NCI-H2196 (cell line): Measurements from ENCODE around the gene MYBPC2.
"Not testable (repeated sequence)": the region's sequence is repeated elsewhere in the genome, so short reads cannot be mapped to it uniquely, and the experiment has no call there.

Source experiments
- DNase-seq: peaks from one replicate; lab custom pipeline; 2025; ENCODE audit not compliant: unreplicated experiment; lab: John Stamatoyannopoulos, UW

The MYBPC2 gene

DNA sequence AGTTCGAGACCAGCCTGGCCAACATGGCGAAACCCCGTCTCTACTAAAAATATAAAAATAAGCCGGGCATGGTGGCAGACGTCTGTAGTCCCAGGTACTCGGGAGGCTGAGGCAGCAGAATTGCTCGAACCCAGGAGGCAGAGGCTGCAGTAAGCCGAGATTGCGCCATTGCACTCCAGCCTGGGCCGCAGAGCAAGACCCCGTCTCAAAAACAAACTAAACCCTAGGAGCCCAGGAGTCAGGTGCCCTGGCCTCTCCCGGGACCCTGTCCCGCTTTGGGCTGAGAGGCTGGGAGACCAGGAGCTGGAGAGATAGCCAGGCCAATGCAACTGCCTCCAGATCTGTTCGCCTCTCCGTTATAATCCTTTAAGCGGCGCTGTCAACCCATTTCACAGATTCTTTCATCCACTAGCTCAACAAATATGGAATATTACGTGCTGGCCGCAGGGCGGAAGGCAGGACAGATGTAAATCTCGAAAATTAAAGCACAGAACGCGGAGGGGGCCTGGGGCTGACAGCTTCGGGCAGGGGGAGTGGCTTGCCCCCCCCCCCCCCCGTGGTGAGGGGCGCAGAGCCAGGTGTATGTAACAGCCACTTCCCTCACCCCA is 5.3 kb upstream of the MYBPC2 start:
- no peak for DNase-seq

- no peak for DNase-seq
Observed at GRCh38 chr19:50427997-50428425, 4.7 kb upstream of the MYBPC2 start.

- no peak for DNase-seq
Observed at GRCh38 chr19:50428772-50429463, 3.8 kb upstream of the MYBPC2 start.

GRCh38 chr19:50430888-50431342 is 1.8 kb upstream of the MYBPC2 start:
- no peak for DNase-seq

GRCh38 chr19:50431343-50432220 is 1.1 kb upstream of the MYBPC2 start:
- peak; percentile 87 for DNase-seq

DNA sequence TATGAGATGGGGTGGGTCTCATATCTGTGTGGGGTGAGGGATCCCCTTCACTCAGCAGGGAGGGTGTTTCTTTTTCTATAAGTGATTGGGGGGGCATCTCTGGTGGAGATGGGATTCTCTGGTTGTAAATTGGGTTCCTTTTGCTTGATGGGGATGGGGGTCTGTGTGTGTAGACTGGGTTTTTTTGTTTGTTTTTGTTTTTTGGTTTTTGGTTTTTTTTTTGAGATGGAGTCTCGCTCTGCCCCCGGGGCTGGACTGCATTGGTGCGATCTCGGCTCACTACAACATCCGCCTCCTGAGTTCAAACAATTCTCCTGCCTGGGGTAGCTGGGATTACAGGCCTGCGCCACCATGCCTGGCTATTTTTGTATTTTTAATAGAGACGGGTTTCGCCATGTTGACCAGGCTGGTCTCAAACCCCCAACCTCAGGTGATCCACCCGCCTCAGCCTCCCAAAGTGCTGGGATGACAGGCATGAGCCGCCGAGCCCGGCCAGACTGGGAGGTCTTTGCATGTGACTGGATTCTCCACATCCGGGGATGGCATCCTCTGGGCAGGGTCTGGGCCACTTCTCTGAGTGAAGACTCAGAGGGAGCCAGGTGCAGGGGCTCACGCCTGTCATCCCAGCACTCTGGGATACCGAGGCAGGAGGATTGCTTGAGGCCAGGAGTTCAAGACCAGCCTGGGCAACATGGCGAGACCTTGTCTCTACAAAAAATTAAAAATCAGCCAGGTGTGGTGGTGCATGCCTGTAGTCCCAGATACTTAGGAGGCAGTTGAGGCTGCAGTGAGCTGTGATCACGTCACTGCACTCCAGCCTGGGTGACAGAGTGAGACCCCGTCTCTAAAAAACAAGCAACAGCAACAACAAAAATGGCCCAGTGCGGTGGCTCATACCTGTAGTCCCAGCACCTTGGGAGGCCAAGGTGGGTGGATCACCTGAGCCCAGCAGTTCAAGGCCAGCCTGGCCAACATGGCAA is 799 bp downstream of the MYBPC2 start:
- no peak for DNase-seq

DNA sequence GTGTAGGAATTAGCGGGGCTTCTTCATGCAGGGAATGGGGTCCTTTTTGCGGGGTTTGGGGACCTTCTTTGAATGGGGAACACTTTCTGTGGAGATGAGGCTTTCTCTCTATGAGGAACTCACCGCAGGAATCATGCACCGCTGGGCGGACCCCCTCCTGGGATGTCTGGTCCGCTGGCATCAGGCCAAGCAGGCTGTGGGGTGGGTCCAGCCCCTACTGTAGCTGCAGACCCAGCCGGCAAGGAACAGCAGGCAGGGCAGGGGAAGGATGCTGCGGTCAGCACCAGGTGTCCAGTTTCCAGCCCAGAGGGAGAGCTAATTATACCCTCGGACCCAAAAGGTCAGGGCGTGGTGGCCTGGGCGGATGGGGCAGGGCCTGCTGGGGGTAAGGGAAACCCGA is 1.8 kb downstream of the MYBPC2 start:
- DNase-seq, result peak; percentile 31

- no peak for DNase-seq
Observed at GRCh38 chr19:50435221-50435620, 2.5 kb downstream of the MYBPC2 start.

- no peak for DNase-seq
Observed at GRCh38 chr19:50435627-50436026, 2.9 kb downstream of the MYBPC2 start.

- DNase-seq, result no peak
Observed at GRCh38 chr19:50437862-50438449, 5.3 kb downstream of the MYBPC2 start.

DNA sequence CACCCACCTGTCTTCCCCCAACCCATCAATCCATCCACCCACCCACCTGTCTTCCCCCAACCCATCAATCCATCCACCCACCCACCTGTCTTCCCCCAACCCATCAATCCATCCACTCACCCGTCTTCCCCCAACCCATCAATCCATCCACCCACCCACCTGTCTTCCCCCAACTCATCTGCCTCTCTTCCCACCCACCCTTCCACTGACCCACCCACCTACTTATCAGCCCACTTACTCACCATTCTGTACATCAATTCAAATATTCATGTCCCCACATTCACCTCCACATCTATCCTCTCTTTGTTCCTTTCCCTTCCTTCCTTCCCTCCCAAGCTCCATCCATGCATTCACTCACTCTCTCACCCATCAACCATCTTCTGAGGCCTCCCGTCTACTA is 6.4 kb downstream of the MYBPC2 start:
- not testable (repeated sequence) for DNase-seq

GRCh38 chr19:50444059-50444458 is 11.4 kb downstream of the MYBPC2 start:
- DNase-seq, result no peak

GRCh38 chr19:50447053-50447452 is 14.4 kb downstream of the MYBPC2 start:
- DNase-seq, result no peak

DNA sequence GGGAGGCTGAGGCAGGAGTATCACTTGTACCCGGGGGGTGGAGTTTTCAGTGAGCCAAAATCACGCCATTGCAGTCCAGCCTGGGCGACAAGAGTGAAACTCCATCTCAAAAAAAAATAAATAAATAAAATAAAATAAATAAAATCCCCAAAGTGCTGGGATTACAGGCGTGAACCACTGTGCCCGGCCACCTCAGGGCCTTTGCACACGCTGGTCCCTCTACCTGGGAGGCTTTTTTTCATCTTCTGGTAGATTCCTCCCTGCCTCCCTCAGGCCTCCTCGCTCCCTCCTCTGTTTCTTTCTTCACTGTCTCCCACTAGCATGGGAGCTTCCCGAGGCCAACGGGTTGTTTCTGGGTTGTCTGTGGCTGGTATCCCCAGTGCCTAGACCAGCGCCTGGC is 15.1 kb downstream of the MYBPC2 start:
- DNase-seq, result no peak

DNA sequence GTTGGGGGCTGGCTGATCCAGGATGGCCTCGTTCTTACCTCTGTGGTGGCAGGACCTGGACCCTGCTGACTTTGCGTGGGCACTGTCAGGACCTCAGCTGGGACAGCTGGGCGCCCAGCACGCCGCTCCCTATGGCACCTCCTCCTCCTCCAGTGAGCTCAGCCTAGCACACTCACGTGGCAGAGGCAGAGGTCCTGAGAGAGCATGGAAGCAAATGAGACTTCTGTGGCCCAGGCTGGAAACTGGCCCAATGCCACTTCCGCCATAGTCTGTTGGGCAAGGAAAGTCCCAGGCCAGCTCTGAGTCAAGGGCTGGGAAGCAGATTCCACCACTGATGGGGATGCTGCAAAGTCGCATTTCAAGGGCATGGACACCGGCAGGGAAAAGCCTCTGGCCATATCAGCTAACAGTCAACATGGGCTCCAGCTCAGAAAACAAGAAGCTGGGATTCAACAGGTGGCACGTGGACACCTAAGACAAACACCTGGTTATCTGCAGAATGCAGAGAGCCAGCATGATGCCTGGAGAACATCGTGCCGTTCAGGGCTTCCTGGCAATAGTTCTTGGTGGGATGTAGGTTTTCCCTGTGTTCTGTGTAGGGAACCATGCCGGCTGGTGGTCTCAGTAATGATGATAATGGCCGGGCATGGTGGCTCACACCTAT is 16.7 kb downstream of the MYBPC2 start:
- DNase-seq, result peak; percentile 43

GRCh38 chr19:50450369-50451222 is 17.9 kb downstream of the MYBPC2 start:
- no peak for DNase-seq

GRCh38 chr19:50451223-50451534 is 18.5 kb downstream of the MYBPC2 start:
- no peak for DNase-seq

- no peak for DNase-seq
Observed at GRCh38 chr19:50453243-50453642, 20.6 kb downstream of the MYBPC2 start.

GRCh38 chr19:50455992-50456391 is 23.3 kb downstream of the MYBPC2 start:
- no peak for DNase-seq
